GM21529 (cell line): ENCODE measurements around the gene ARVCF.
"Not testable (repeated sequence)": the region's sequence is repeated elsewhere in the genome, so short reads cannot be mapped to it uniquely, and the experiment has no call there.

Experiments
- ATAC-seq: cut with Tn5 transposase; IDR thresholded peaks from one replicate; pipeline ENCODE4 v1.9.1; 2021; ENCODE audit not compliant: unreplicated experiment

Gene ARVCF

GRCh38 chr22:19940536-19941364, 75.9 kb downstream of the ARVCF start:
- no peak for ATAC-seq

- ATAC-seq = no peak
These were observed 78.8 kb downstream of the ARVCF start for GRCh38 chr22:19937616-19938473.

GRCh38 chr22:19936513-19936912, 80.1 kb downstream of the ARVCF start:
- no peak for ATAC-seq

GRCh38 chr22:19935123-19935718, 81.4 kb downstream of the ARVCF start:
- ATAC-seq = not testable (repeated sequence)

- ATAC-seq = no peak
These were observed 83.0 kb downstream of the ARVCF start for GRCh38 chr22:19933341-19934241.

GRCh38 chr22:19932367-19933206, 84.0 kb downstream of the ARVCF start:
- no peak for ATAC-seq

GRCh38 chr22:19931514-19931913, 85.1 kb downstream of the ARVCF start:
- ATAC-seq = no peak

GRCh38 chr22:19930551-19931486, 85.8 kb downstream of the ARVCF start:
- no peak for ATAC-seq

- ATAC-seq = no peak
These were observed 86.8 kb downstream of the ARVCF start for GRCh38 chr22:19929586-19930550.

- no peak for ATAC-seq
These were observed 88.4 kb downstream of the ARVCF start for GRCh38 chr22:19928207-19928606.

- ATAC-seq = no peak
These were observed 88.9 kb downstream of the ARVCF start for GRCh38 chr22:19927696-19928095.

GRCh38 chr22:19926028-19926427, 90.6 kb downstream of the ARVCF start:
- ATAC-seq = not testable (repeated sequence)

GRCh38 chr22:19923914-19924513, 92.6 kb downstream of the ARVCF start:
- no peak for ATAC-seq

- no peak for ATAC-seq
These were observed 95.0 kb downstream of the ARVCF start for GRCh38 chr22:19921544-19922081.
